GM12874 (cell line): ENCODE data around the gene P2RY2.

ENCODE experiments used
- TF ChIP-seq, protein P1 (sequence below): IDR thresholded peaks from 2 replicates; pipeline ENCODE4 v1.5.1; 2011; ENCODE audit warnings: low read depth, mild to moderate bottlenecking, control low read depth, low read length, moderate library complexity; ENCODE audit not compliant: insufficient read depth

The P2RY2 gene

DNA sequence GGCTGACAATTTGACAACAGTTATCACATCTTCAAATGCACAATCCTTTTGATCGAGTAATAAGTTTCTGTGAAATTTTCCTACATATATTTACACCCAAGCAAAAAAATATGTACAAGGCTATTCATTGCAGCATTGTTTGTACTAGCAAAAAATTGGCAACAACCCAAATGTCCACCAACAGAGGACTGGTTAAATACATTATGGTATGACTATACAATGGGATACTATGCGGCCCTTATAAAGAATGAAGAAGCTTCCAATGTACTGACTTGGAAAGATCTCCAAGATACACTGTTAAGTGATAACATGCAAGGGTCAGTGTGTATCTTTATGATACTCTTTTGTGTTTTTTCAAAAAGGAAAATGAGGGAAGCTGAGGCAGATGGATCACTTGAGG is 8.2 kb upstream of the P2RY2 start:
- TF ChIP-seq, protein P1, sequence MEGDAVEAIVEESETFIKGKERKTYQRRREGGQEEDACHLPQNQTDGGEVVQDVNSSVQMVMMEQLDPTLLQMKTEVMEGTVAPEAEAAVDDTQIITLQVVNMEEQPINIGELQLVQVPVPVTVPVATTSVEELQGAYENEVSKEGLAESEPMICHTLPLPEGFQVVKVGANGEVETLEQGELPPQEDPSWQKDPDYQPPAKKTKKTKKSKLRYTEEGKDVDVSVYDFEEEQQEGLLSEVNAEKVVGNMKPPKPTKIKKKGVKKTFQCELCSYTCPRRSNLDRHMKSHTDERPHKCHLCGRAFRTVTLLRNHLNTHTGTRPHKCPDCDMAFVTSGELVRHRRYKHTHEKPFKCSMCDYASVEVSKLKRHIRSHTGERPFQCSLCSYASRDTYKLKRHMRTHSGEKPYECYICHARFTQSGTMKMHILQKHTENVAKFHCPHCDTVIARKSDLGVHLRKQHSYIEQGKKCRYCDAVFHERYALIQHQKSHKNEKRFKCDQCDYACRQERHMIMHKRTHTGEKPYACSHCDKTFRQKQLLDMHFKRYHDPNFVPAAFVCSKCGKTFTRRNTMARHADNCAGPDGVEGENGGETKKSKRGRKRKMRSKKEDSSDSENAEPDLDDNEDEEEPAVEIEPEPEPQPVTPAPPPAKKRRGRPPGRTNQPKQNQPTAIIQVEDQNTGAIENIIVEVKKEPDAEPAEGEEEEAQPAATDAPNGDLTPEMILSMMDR, result no peak

DNA sequence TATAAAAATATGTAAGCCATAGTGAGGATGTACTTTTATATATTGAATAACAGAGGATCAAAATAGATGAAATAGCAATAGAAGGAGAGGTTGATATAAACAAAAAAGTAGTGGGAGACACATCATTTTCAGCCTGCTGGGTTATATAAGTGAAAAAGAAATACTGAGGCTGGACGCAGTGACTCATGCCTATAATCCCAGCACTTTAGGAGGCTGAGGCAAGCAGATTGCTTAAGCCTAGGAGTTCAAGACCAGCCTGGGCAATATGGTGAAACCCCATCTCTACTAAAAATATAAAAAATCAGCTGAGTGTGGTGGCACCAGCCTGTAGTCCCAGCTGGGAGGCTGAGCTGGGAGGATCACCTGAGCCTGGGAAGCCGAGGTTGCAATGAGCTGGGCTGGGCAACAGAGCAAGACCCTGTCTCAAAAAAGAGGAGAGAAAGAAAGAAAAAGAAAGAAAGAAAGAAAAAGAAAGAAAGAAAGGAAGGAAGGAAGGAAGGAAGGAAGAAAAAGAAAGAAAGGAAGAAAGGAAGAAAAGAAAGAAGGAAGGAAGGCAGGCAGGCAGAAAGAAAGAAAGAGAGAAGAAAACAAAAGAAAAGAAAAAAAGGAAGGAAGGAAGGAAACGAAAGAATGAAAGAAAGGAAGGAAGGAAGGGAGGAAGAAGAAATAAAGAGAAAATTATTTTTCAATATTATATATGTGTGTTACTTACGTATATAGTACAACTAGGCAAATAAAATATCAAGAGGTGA is 7.0 kb upstream of the P2RY2 start:
- TF ChIP-seq, protein P1, result no peak

DNA sequence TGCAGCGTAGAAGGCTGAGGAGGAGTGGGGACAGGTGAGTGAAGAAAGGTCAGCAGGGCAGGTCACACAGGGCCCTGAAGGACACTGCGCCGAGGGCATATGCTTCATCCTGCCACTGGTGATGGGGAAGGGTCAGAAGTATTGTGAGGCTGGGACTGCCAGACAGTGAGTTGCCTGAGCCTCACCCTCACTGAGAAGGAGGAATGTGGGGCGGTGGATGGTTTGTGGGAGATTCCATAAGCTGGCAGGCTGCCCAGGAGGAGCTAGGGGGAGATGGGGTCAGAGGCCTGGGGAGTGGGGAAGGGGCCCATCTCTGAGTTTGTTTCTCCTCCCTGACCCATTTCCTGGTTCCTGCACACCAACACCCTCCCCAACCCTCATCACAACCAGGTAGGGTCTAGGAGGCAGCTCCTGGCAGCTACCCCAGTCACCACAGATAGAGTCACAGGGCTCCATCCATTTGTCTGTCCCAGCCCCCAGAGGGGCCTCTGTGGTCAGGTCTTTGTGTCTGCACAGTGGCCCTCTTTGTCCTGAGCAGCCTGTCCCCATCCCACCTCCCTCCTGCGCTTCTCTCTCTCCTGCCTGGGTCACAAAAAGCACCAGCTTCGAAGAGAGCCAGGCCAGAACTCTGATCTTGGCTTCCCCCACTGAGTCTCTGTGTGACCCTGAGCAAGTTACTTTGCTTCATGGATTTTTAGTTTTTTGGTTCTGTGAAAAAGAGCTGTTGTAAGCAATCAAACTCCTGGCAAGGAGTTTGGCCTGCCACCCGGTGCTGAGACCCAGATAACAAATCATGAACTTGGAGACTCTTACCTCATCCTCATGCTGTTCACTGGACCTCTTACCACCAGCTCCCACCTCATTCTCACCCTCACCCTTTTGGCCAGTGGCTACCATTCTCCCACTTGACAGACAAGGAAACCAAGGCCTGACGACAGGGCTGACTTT is 4.6 kb upstream of the P2RY2 start:
- TF ChIP-seq, protein P1, result no peak

DNA sequence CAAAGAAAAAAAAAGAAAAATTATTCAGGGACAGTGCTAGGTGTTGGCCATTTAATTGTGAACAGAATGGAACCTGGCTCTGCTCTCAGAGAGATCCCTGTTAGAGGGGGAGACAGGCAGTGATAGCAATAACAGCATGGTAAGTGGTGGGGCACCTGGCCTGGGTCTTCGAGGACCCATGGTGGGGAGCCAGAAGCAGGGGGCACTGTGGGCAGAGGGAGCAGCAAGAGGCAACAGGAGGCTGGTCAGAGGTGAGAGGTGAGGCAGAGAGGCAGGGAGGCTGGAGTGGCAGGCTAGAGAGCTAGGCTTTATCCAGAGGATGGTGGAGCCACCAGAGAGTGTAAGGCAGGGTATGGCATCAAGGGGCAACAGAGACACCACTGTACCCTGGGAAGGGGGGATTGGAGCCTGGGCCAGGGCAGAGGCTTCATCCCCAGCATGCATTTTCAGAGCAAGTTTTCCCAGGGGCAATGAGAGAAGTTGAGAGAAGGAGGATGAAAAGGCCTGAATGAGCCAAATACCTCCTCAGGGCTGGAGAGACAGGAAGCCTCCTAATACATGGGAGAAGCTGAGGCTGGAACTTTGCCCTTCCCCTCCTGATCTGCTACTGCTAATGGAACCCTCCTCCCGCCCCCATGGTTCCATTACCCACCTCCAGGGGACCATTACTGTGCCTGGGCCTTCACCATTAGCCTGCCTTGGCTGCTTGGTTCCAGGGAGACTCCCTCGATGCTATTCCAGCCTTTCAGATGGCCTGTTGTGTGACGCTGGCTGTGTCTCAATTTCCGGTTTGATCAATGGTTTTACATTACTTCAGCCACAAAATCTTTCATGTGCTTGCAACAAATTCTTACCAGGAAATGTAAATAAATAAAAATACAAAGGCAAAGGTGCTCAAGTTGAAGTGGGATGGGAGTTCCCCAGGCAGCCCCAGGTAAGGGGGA is 2.6 kb upstream of the P2RY2 start:
- TF ChIP-seq, protein P1, result no peak

DNA sequence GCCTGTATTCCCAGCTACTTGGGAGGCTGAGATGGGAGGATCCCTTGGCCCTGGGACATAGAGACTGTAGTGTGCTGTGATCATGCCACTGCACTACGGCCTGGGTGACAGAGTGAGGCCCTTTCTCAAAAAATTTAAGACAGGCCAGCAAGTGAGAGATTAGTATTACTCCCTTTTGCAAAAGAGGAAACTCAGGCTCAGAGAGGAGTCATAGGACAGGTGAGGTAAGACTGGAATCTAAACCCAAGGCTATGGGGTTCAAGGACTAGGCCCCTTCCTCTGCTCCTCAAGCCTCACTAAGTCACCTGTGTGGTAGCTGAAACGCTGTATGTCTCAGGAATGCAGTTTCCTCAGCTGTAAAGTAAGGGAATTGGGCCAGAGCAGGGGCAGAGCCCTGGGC is 1.6 kb upstream of the P2RY2 start:
- TF ChIP-seq, protein P1, result no peak

DNA sequence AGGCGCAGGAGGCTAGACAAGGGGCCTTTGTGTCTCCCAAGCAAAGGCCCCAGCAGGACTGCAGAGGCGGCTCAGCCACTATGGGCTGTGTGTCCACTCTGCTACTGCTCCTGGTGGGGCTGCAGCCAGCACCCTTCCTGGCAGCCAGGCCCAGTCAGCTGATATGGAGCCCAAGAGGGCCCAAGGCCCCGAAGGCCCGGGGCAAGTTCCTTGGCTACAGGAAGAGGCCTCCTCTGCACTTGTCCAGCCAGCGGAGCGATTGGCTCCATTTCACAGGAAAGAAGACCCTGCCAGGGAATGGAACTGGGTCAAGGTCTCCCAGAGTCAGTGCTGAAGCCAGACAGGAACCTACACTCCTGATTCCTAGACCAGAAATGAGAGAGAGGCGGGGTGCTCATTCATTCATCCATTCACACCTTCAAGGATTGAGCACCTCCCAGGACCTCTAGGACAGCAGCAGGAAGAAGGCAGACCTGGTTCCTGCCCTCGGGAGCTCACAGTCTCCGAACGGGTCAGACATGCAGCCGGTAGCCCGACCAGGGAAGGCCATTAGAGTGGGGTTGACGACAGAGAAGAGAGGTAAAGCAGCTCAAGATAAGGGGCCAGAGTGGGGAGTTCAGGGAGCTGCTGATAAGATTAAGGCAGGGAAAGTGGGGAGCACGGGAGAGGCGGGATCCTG is 811 bp upstream of the P2RY2 start:
- TF ChIP-seq, protein P1, result no peak
